Ascending aorta (tissue), 2 donors: Measurements from ENCODE around the gene ZNF839. TPM values are rescaled to one million over a fixed set of nuclear protein-coding genes. Genes with fewer than 3 reads are reported as not detected.

Experiments
- DNase-seq, 2 donors: peaks; one replicate each; pipeline ENCODE4 v3.0.0-alpha.2; 2019; ENCODE audit warnings: low spot score in 2 of 2
- H3K27ac ChIP-seq, 2 donors: fragments of 200-600 bp; sonication (generic); one replicate each; pipeline ENCODE4 v1.5.1; 2016 to 2017; ENCODE audit warnings: mild to moderate bottlenecking in 1 of 2
- H3K27me3 ChIP-seq: fragments of 200-600 bp; sonication (generic); one replicate; pipeline ENCODE4 v1.5.1; 2017
- H3K36me3 ChIP-seq, 2 donors: fragments of 200-600 bp; sonication (generic); one replicate each; pipeline ENCODE4 v1.5.1; 2016
- H3K4me1 ChIP-seq, 2 donors: fragments of 200-600 bp; sonication (generic); one replicate each; pipeline ENCODE4 v1.5.1; 2016 to 2017; ENCODE audit warnings: mild to moderate bottlenecking in 1 of 2
- H3K4me3 ChIP-seq, 2 donors: fragments of 200-600 bp; sonication (generic); one replicate each; pipeline ENCODE4 v1.5.1; 2016 to 2017; ENCODE audit warnings: mild to moderate bottlenecking in 1 of 2
- H3K9me3 ChIP-seq, 2 donors: fragments of 200-600 bp; sonication (generic); one replicate each; pipeline ENCODE4 v1.5.1; 2016
- CTCF ChIP-seq, 3 experiments: fragments of 200-600 bp in 2 of 3; fragments of 450-650 bp in 1 of 3; sonication (generic) in 2 of 3; IDR thresholded peaks; one replicate each; pipeline ENCODE4 v1.5.1; 2016 to 2019; ENCODE audit warnings: antibody characterized with exemption in 3 of 3, mild to moderate bottlenecking in 1 of 3, moderate library complexity in 1 of 3
- intact Hi-C: fragments of 100-400 bp; cut with DNase I; formaldehyde crosslinking; loops from one replicate; pipeline ENCODE4 v1.15.1; 2023
- total RNA-seq: library from RNA; depleted of rRNA; stranded (reverse); fragments of >200 nt; gene quantifications from one replicate; pipeline ENCODE4 v1.1.0, GENCODE V29; 2016

Gene ZNF839
- total RNA-seq, 1 donor from 2014 or later = 11.0 TPM

- TF ChIP-seq CTCF (IDR thresholded peaks at IDR 0.05) = no peak
- Histone ChIP-seq H3K27me3 (no peaks in the 10 kb centered on the region), H3K36me3 (peaks cover 13 to 28% of the 10 kb centered on the region in 2 donors), H3K4me3 (no peak overlapping the region), H3K9me3 (no peaks in the 10 kb centered on the region), H3K4me1 (no peaks in the 10 kb centered on the region), H3K27ac (no peak overlapping the region)
- intact Hi-C loops = no loop called here
- no peak for DNase-seq
These were observed 54.7 kb downstream of the ZNF839 start for GRCh38 chr14:102374264-102374663.

- DNase-seq = no peak
- Histone ChIP-seq H3K4me3 (no peak overlapping the region), H3K27ac (no peak overlapping the region), H3K27me3 (no peaks in the 10 kb centered on the region), H3K36me3 (peaks cover 13 to 34% of the 10 kb centered on the region in 2 donors), H3K4me1 (no peaks in the 10 kb centered on the region), H3K9me3 (no peaks in the 10 kb centered on the region)
- no peak for TF ChIP-seq CTCF (IDR thresholded peaks at IDR 0.05)
- intact Hi-C loops = no loop called here
These were observed 55.6 kb downstream of the ZNF839 start for GRCh38 chr14:102375119-102375518.

- no peak for DNase-seq
These were observed 58.1 kb downstream of the ZNF839 start for GRCh38 chr14:102377696-102378095.

GRCh38 chr14:102378830-102379229 lies 59.3 kb downstream of the ZNF839 start:
- no peak for TF ChIP-seq CTCF (IDR thresholded peaks at IDR 0.05)
- no peak overlapping the region for H3K27ac ChIP-seq

More at GRCh38 chr14:102377696-102378095, 58.1 kb downstream of the ZNF839 start:
- intact Hi-C loops = no loop called here
- no peak for TF ChIP-seq CTCF (IDR thresholded peaks at IDR 0.05)
- Histone ChIP-seq H3K4me1 (no peaks in the 10 kb centered on the region), H3K27me3 (no peaks in the 10 kb centered on the region), H3K36me3 (peaks cover 13 to 36% of the 10 kb centered on the region in 2 donors), H3K9me3 (no peaks in the 10 kb centered on the region), H3K27ac (no peak overlapping the region), H3K4me3 (no peak overlapping the region)

GRCh38 chr14:102387086-102387485 lies 67.5 kb downstream of the ZNF839 start:
- Histone ChIP-seq H3K27ac (no peak overlapping the region), H3K9me3 (no peaks in the 10 kb centered on the region), H3K4me1 (no peaks in the 10 kb centered on the region), H3K36me3 (peaks cover 0 to 12% of the 10 kb centered on the region in 2 donors), H3K4me3 (no peak overlapping the region), H3K27me3 (no peaks in the 10 kb centered on the region)
- TF ChIP-seq CTCF (IDR thresholded peaks at IDR 0.05) = no peak
- intact Hi-C loops = no loop called here
- DNase-seq = no peak

More at GRCh38 chr14:102378830-102379229, 59.3 kb downstream of the ZNF839 start:
- no peak for DNase-seq
- Histone ChIP-seq H3K36me3 (peaks cover 13 to 37% of the 10 kb centered on the region in 2 donors), H3K27me3 (no peaks in the 10 kb centered on the region), H3K4me3 (no peak overlapping the region), H3K4me1 (no peaks in the 10 kb centered on the region), H3K9me3 (no peaks in the 10 kb centered on the region)
- intact Hi-C loops = no loop called here

GRCh38 chr14:102389246-102389645 lies 69.7 kb downstream of the ZNF839 start:
- Histone ChIP-seq H3K4me1 (no peaks in the 10 kb centered on the region), H3K36me3 (peaks cover 0 to 12% of the 10 kb centered on the region in 2 donors), H3K27ac (no peak overlapping the region), H3K4me3 (no peak overlapping the region), H3K9me3 (no peaks in the 10 kb centered on the region), H3K27me3 (no peaks in the 10 kb centered on the region)
- no peak for DNase-seq
- intact Hi-C loops = no loop called here
- TF ChIP-seq CTCF (IDR thresholded peaks at IDR 0.05) = no peak
